Islet of Langerhans (tissue), 1 donor: ENCODE data around the gene TUBGCP6.

ENCODE experiments used
- FAIRE-seq: peaks from one replicate; lab custom pipeline; 2011; peaks lifted over from hg19 to GRCh38; lab: Jason Lieb, UNC

TUBGCP6 gene

DNA sequence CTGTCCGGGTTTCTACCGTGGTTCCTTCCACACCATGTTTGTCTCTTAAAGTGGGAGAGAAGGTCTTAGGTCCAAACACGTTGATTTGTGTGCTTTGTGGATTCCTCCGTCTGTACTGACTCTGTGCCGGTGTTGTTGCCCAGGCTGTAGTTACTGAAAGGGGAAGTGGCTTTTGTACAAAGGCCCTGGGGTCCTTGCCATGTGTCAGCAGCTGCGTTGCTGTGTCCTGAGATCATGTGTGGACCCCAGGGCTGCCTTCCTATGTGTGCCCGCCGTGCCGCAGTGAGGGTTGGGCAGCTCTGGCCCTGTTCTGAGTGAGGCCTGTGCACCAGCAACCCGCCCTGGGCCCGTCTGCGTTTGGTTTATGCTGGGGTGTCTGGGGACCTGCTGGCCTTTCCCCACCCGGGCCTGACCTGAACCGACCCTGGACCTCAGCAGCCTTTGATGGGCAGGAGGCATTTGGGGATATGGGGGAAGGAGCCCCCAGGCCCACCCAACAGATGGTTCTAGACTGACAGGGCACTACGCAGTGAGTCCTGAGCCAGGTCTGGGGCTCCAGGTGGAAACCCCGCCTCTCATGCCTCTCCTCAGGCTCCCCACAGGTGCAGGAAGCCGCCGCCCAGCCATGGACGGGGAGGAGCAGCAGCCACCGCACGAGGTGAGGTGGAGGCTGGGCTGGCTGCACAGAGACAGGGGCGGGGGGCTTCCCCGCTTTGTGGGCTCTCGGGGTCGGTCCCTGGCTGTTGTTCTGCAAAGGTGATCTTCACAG is 52.2 kb downstream of the TUBGCP6 start:
- FAIRE-seq = no peak

DNA sequence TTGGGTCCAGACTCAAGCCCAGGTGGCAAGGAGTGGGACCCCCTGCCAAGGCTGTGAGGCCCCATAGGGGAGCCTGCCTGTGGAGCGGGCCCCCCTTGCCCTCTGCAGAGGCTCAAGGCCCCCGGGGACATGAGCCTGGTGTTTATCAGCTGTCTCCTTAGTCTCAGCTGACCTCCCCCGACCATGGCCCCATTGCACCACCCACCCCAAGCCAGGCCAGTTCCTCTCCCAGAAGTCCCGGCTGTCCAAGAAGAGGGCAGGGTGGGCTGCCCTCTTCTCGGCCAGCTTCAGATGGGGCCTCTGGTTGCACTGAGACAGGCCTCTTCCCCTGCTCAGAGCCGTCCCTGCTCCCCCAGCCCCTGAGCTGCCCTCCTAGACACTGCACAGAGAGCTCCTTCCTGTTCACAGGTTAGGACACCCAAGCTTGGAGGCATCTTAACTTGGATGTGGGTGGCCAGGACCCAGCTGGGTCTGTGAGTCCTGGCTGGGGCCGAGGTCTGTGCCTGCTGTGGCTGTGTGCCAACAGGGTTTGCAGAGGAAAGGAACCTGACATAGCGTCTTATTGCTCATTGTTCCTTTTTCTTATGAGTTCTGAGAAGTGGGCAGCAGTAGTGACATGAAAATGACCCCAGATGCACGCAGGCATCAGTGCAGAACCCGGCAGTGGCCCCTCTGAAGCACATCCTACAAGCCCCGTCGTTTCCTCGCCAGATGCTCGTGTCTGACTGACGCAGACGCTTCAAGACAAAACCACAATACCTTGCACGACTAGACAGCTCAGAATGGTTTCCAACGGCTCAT is 53.7 kb downstream of the TUBGCP6 start:
- no peak for FAIRE-seq

DNA sequence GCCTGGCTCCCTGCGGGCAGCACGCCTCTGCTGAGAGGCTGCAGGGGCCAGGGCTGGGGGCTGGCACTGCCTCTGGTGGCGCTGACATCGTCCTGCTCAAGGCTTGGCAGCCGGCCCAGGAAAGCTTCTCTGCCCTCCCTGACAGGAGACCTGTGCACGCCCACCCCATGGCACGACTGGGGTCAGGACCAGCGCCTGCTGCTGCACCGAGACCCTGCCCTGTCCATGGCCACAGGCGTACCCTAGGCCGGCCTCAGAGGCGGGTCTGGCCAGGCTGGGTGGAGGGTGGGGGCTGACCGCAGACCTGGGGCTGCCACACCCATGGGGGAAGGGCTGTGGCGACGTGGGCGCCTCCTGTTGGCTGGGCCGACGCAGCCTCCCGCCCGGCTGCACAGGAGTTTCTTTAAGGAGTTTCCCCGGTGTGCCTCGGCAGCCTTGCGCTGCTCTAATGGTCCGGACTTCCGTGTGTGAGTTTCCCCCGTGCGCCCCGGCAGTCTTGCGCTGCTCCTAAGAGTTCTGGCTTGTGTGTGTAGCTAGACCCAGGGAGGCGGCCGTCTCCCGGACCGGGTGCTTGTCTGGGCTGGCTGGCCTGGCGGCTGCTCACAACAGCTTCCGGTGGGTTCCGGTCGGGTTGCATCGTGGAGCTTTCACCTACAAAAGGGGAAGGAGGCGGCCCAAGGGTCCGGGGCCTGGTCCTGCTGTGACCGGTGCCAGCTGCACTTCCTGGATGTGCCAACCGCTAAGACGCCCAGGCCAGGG is 54.5 kb downstream of the TUBGCP6 start:
- FAIRE-seq = no peak

DNA sequence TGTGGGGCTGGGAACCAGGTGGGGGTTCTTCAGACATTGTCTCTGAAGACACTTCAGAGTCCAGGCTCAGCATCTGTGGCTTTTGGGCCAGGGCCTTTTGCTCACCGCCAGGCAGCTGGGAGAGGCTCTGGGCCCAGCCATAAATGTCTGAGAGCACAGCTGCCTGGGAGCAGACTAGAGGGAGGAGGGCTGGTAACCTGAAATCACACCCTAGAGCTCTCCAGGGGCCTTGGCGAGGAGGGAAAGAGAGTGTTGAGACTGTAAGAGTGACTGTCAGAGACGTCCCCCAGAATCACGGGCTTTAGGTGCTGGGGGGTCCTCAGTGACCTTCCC is 55.0 kb downstream of the TUBGCP6 start:
- no peak for FAIRE-seq

DNA sequence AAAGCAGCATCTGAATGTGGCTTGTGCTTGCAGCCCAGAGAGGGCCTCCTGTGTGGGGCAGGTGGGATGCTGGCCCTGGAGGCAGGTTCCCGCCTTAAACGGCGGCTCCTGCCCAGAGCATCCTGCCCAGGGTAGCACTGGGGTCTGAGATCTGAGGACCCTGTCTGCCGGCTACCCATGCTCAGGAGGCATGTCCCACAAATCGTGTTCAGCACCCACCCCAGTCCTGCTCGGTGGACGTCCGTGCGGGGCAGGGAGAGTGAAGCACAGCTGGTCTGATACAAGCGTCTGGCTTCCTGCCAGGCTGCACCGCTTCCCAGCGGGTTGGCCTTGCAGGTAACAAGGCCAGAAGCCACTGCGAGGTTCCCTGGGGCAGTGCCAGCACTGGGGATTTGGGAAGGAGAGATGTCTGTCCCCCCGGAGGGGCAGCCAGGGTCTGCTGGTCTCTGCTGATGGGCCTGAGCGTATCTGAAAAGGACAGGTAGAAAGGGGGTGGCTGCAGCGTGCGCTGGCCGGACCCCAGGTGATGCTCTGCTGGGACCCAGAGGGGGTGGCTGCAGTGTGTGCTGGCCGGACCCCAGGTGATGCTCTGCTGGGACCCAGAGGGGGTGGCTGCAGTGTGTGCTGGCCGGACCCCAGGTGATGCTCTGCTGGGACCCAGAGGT is 55.5 kb downstream of the TUBGCP6 start:
- no peak for FAIRE-seq

DNA sequence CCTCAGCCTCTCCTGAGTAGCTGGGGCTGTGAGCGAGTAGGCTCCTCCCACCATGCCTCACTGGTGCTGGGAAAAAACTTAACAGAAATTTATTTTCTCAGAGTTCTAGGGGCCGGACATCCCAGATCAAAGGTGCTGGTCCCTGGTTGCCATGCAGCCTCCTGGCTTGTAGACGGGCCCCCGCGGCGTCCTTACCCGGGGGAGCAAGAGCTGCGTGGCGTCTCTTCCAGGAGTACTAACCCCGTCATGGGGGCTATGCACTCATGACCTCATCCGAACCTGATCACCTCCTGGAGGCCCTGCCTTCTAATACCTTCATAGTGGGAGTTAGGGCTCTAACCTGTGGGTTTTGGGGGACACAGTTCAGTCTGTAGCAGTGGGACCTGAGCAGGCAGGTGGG is 56.5 kb downstream of the TUBGCP6 start:
- no peak for FAIRE-seq

DNA sequence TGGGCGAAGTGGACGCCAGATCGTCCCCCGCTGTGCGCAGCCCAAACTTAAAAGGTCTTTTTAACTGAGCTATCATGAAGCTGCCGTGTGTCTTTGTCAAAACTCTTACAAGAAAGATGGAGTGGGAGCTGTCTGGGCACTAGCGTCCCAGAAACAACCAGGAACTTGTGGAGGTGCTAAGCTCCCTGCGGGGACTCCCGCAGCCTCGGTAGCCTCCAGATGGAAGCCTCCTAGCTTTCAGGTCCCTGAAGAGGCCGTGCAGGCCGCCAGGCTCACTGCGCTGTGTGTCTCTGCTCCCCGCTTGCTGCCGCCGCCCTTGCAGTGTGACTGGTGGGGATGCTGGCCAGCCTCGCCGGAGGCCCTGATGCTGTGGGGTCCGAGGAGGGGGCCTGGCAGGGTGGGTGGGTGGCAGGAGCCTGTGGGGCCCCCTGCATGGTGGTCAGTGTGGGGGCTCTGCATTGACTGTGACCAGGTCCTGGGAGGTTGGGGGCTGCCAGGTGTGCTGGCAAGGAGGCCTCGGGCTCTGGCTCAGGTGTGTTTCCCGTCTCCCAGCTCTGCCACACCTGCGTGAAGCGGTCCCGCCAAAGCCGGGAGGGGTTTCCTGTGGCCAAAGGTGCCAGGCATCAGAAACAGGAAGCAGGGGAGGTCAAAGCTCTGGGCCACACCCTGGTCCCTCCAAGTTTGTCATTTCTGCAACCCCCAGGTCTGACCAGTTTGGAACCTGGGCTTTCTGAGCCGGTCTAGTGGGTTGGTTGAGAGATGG is 57.9 kb downstream of the TUBGCP6 start:
- FAIRE-seq = no peak

DNA sequence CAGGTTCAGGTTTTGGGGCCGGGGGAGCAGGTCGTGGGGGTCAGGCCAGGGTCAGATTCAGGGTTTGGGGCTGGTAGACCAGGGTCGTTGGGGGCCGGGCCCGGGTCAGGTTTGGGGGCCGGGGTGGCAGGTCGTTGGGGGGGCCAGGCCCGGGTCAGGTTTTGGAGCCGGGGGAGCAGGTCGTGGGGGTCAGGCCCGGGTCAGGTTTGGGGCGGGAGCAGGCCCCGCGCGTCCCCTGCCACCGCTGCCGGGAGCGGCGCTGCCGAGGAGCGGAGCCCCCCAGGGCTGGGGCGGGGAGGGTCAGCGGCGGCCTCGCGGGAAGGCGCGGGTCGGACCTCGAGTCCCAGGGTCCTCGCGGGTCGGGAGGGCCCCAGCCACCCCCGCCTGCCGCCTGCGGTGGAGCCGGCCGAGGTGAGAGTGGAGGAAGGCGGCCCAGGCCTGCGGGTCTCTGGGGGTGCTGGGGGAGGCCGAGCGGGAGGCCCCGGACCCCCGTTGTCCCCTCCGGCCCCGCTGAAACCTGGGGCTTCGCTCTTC is 58.6 kb downstream of the TUBGCP6 start:
- no peak for FAIRE-seq

DNA sequence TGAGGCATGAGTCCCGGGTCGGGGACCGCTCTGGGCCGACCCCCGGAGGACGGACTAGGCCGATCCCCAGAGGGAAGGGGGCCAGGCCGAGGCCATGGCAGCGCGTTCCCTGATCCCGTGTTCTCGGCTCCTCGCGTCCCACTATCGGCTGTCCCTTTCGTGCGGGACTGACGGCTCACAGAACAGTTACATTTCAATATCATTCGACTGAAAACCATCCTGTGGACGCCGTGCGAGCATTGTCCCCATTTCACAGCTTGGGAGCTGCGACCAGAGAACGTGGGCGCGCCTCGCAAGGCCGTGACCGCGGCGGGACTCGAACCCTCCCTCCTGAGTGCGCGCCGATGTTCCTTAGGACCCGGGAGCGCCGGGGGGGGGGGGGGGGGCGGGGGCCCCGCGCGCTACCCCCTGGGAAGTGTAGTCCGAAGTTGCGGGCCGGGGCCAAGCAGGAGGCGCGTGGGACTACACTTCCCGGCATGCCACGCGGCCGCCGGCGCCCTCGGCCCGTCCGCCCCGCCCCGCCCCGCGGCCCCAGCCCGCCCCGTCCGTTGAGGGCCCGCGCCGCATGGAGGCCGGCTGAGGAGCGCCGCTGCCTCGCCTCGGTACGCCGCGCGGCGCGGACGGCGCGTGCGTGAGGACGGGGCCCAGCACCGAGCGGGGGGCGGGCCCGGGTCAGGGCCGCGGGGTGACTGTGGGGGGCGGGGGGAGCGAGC is 59.3 kb downstream of the TUBGCP6 start, which contains the start of gene TRABD:
TRABD (plus strand) TSS at position 539 of the 713 bp plus-strand sequence. CDS start 7,148 bp downstream, outside the sequence.
- no peak for FAIRE-seq

DNA sequence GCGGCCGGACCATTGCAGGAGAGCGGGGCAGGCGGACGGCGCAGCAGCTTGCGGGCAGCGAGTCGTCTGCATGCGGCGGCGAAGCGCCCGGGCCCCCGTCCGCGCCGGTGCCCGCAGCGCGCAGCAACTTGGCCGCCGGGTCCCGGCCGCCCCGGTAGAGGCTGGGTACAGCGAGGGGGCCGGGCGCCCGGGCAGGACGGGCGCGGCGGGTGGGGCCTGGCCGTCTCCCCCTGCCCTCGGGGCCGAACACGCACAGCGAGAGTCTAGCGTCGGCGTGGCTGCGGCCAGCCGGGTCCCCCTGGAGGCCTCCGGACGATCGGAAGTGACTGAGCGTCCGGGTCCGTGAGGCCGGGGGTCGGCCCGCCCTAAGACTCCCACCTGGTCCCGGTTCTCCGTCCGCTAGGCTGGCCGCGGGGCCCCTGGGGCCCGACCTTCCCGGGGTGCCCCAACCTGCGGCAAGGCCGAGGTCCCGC is 59.9 kb downstream of the TUBGCP6 start:
- no peak for FAIRE-seq

DNA sequence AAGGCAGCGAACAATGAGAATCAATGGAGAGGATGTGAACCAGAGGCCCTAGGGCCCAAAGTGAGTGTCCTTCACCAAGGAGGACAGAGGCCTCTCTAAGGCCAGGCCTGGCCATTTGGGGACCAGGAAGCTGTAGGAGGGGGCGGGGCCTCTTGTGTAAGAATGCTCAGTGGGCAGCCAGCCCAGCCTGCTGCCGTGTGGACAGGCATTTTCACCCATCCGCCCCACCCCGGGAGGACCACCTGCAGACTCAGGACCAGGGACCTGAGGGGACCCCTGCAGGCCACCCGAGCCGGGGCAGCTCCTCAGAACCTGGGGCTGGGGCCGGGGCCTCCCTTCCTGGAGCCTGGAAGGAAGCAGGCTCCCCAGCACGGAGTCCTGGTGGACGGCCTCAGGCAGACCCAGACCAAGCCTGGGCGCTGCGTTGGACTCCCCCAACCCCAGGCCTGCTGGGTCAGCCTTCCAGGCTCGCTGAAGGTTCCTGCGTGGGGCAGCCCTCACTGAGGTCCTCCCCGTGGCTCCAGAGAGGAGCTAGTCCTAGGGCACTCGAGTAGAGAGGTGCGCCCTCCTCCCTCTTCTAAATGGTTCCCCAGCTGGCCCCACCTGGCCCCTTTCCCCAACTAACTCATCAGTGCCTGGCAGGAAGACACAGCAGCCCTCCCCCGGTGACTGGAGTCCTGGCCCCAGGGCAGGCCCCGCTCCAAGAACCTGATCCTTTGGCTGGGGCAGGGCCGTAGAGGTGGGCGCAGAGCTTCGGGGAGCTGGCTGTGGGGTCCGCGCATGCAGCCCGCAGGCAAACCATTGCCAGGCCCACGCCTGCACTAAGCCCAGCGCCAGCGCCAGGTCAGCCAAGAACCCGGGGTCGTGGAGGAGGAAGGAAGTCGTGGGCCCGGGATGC is 60.6 kb downstream of the TUBGCP6 start:
- FAIRE-seq = no peak

DNA sequence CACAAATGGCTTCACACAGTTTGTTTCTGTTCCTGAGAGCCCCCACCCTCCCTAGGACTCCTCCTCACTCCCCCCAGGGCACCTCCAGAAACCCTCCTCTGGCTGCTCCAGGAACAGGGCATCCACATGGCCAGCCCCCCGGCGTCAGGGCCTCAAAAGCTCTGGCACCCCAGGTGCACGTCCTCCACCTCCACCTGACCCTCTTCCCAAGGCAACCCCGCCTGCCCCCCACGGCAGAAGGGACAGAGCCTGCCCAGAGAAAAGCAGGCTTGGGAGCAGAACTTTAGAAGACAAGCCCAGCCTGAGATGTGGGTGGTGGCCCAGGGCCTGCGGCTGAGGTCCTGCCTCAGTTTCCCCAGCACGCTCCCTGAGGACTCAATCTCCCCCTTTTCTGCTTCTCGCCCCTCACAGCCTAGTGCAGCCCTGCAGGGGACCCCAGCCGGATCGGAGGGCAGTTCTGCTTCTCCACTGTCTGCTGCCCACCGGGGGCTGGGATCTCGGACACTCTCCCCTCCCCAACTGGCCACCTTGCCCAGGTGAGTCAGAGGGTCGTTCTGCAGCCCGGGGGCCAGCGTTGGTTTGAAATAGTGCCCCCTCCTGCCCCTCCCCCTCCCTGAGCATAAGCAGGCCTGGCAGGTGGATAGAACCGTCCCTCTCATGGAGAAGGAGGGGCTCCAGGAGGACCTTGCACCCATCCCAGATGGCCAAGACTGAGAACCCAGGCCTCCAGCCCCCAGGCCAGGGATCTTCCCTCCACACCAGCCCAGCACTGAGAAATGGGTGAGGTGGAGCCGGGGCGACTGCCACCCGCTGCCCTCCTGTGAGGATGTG is 61.5 kb downstream of the TUBGCP6 start:
- no peak for FAIRE-seq

DNA sequence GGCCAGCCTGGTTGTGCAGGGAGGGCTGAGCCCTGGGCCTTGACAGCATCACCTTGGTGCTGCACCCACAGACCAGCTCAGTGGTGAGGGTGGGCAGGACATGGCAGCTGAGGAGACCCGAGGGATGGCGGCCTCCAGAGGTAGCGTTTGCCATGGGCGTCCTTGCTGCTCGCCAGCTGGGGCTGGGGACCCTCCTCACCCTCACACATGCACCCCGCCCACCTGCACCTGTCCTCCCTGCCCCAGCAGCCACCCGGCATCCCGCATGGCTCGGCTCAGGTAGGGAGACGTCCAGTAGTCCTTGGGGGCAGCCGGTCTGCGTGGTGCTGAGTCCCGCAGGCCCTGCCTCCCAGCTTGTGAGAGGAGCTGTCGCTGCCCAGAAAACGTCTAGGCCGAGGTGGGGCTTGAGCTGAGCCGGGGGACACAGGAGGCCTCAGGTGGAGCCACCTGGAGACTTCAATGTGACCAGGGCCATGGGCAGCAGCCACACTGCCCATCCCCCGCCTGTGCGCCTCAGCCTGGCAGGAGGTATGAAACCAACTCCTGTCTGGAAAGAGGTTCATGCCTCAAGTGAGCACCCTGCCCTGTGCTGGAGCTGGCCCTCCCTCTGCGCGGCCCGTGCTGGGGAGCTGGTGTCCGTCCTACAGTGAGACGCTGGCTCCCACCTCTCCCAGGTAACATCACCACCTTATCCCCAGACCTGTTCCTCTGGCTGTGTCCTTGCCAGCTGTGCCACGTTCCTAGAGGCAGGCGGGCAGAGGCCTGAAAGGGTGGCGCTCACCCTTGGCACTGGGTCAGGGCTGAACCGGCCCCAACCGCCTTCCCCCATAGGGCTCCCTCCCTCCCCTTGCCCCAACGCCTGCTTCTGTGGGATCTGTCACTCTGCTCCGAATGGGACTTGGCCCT is 62.4 kb downstream of the TUBGCP6 start:
- no peak for FAIRE-seq

DNA sequence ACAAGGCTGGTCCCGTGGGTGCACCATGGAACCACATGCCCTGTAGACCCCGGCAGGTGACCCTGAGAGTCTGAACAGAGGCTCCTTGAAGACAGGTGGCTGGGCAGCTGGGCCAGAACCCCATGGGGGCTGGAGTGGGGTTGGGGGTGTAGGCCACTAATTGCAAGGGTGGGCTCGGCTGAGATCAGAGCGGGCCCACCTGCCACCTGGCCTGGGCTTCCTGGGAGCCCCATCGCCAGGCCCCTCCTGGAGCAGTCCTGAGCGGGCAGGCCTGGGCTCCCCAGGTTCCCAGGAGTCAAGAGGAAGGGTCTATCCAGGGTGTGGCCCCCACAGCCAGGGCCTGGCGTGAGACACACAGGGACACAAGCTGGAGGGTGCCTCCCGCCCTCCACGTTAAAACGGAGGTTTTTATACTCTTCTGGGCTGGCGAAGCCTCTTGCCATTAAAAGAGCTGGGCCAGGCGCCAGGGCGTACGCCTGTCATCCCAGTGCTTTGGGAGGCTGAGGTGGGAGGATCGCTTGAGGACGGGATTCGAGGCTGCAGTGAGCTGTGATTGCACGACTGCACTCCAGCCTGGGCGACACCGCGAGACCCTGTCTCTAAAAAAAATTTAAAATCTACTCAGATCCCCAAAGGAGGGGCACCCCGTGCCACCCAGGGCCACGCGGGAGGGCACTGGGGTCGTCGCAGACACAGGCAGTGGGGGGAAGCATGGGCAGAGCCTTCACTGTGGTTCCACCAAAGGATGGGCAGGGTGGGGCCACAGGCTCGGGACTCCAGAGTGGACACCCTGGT is 63.9 kb downstream of the TUBGCP6 start:
- no peak for FAIRE-seq

DNA sequence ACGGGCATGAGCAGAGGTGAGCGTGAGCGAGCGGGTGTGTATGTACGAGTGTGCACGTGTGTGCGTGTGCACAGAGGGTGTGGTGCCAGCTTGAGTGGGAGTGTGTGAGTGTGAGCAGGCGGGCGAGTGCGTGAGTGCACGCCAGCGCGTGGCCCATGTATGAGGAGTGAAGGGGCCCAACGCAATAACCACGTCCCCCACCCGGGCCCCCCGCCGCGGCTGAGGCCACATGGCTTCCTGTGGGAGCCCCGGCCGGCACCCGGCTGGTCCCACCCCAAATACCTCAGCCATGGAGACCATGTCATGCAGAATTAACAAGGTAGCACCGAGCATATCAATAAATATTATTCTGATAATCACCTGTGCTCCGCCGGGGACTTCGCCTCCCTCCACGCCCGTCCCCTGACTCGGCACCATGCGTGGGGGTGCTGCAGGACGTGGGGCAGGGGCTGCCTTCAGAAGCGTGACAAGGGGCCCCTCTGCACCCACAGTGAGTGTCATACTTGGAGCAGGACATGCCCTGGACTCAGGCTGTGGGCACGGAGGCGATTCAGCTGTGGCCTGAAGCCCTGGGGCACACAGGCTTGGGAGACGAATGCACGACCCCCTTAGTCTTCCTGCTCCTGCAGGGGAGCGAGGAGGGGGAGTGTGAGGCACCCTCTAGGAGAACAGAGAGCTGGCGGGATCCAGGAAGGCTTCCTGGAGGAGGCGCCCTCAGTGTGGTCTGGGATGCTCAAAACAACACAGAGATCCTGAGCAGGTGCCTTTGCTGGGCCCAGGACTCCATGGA is 64.7 kb downstream of the TUBGCP6 start:
- no peak for FAIRE-seq
